OCI-LY3 (cell line): ENCODE measurements around the gene EFCAB8.

Source experiments
- EZH2phosphoT487 ChIP-seq: fragments of 200-600 bp; shearing (Covaris generic); IDR thresholded peaks from 2 replicates; pipeline ENCODE4 v1.6.1; 2018; ENCODE audit warnings: antibody characterized with exemption, mixed run types, low read depth
- TF ChIP-seq, protein P1 (sequence below): fragments of 200-600, 300-600 bp; sonication (generic); IDR thresholded peaks from 2 replicates; pipeline ENCODE4 v1.5.1; 2014; ENCODE audit warnings: antibody characterized with exemption, low read length, low read depth

- TF ChIP-seq, protein P1, sequence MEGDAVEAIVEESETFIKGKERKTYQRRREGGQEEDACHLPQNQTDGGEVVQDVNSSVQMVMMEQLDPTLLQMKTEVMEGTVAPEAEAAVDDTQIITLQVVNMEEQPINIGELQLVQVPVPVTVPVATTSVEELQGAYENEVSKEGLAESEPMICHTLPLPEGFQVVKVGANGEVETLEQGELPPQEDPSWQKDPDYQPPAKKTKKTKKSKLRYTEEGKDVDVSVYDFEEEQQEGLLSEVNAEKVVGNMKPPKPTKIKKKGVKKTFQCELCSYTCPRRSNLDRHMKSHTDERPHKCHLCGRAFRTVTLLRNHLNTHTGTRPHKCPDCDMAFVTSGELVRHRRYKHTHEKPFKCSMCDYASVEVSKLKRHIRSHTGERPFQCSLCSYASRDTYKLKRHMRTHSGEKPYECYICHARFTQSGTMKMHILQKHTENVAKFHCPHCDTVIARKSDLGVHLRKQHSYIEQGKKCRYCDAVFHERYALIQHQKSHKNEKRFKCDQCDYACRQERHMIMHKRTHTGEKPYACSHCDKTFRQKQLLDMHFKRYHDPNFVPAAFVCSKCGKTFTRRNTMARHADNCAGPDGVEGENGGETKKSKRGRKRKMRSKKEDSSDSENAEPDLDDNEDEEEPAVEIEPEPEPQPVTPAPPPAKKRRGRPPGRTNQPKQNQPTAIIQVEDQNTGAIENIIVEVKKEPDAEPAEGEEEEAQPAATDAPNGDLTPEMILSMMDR, result no peak
- TF ChIP-seq EZH2phosphoT487, result no peak
These were observed 51.3 kb downstream of the EFCAB8 start for GRCh38 chr20:32909896-32910571.
